WTC11 (cell line): Measurements from ENCODE around the gene CACNA2D3. TPM values are rescaled to one million over a fixed set of nuclear protein-coding genes. Genes with fewer than 3 reads are reported as not detected.

ENCODE experiments used
- ATAC-seq: fragments of 200-7000 bp; cut with Tn5 transposase; 2 replicates; pipeline ENCODE4 v1.10.0; 2021; ENCODE audit warnings: mild to moderate bottlenecking, moderate library complexity
- CTCF ChIA-PET: fragments of 300-600 bp; sonication (Branson Sonifier 250); formaldehyde crosslinking; loops from one replicate; lab custom pipeline; 2021; ENCODE audit warnings: antibody characterized with exemption; lab: Charles Lee
- POLR2A ChIA-PET: fragments of 350-600 bp; sonication (Branson Sonifier 250); formaldehyde crosslinking; loops from one replicate; lab custom pipeline; 2021; ENCODE audit warnings: antibody characterized with exemption; lab: Charles Lee
- DNase-seq: peaks from one replicate; pipeline ENCODE4 v3.0.0; 2021; ENCODE audit warnings: low spot score
- H3K27ac Mint-ChIP-seq: 2 replicates; pipeline ENCODE4 v1.8.0; 2021; ENCODE audit warnings: mixed read lengths
- H3K27me3 Mint-ChIP-seq: 2 replicates; pipeline ENCODE4 v1.8.0; 2021; ENCODE audit warnings: low read depth, mild to moderate bottlenecking, moderate library complexity, mixed read lengths
- H3K36me3 Mint-ChIP-seq: 2 replicates; pipeline ENCODE4 v1.8.0; 2021; ENCODE audit warnings: mixed read lengths
- H3K4me1 Mint-ChIP-seq: 2 replicates; pipeline ENCODE4 v1.8.0; 2022; ENCODE audit warnings: mixed read lengths
- H3K4me3 Mint-ChIP-seq: 2 replicates; pipeline ENCODE4 v1.8.0; 2021; ENCODE audit warnings: mild to moderate bottlenecking, moderate library complexity, mixed read lengths
- H3K9me3 Mint-ChIP-seq: 2 replicates; pipeline ENCODE4 v1.8.0; 2021; ENCODE audit warnings: mixed read lengths
- FOXP1 ChIP-seq: sonication (generic); formaldehyde crosslinking; IDR thresholded peaks from 2 replicates; pipeline ENCODE4 v1.8.0; 2022; ENCODE audit warnings: missing genetic modification reagents, mild to moderate bottlenecking, moderate library complexity, borderline replicate concordance
- GABPB1 ChIP-seq: sonication (generic); formaldehyde crosslinking; IDR thresholded peaks from 2 replicates; pipeline ENCODE4 v1.8.1; 2023; ENCODE audit warnings: mild to moderate bottlenecking, missing genetic modification reagents
- IRF2 ChIP-seq: sonication (generic); formaldehyde crosslinking; IDR thresholded peaks from 2 replicates; pipeline ENCODE4 v1.8.0; 2022; ENCODE audit warnings: low read depth, missing genetic modification reagents, borderline replicate concordance
- OVOL2 ChIP-seq: fragments of 250-450 bp; sonication (Bioruptor Pico); IDR thresholded peaks from 2 replicates; pipeline ENCODE4 v1.9.0; 2021; ENCODE audit warnings: mild to moderate bottlenecking, borderline replicate concordance
- SMAD3 ChIP-seq: sonication (generic); formaldehyde crosslinking; IDR thresholded peaks from 2 replicates; pipeline ENCODE4 v1.8.0; 2022; ENCODE audit warnings: missing genetic modification reagents, mild to moderate bottlenecking, borderline replicate concordance
- SP1 ChIP-seq: sonication (generic); formaldehyde crosslinking; conservative IDR thresholded peaks from 2 replicates; pipeline ENCODE4 v1.8.1; 2022; ENCODE audit warnings: missing genetic modification reagents
- TEAD1 ChIP-seq: sonication (generic); formaldehyde crosslinking; IDR thresholded peaks from 2 replicates; pipeline ENCODE4 v1.8.0; 2022; ENCODE audit warnings: mild to moderate bottlenecking, missing genetic modification reagents
- TP53 ChIP-seq: sonication (generic); formaldehyde crosslinking; IDR thresholded peaks from 2 replicates; pipeline ENCODE4 v1.8.1; 2023; ENCODE audit warnings: mild to moderate bottlenecking, missing genetic modification reagents
- ZNF138 ChIP-seq: sonication (generic); formaldehyde crosslinking; conservative IDR thresholded peaks from 2 replicates; pipeline ENCODE4 v1.8.1; 2022; ENCODE audit warnings: mild to moderate bottlenecking, moderate library complexity, missing genetic modification reagents
- ZNF232 ChIP-seq: sonication (generic); formaldehyde crosslinking; IDR thresholded peaks from 2 replicates; pipeline ENCODE4 v1.8.0; 2022; ENCODE audit warnings: mild to moderate bottlenecking, missing genetic modification reagents
- total RNA-seq: library from RNA; stranded (reverse); gene quantifications from 3 replicates; pipeline ENCODE4 v1.2.3, GENCODE V29; 2021
- TF ChIP-seq, protein P1 (sequence below): sonication (generic); formaldehyde crosslinking; IDR thresholded peaks from 2 replicates; pipeline ENCODE4 v1.8.0; 2022; ENCODE audit warnings: mild to moderate bottlenecking, missing genetic modification reagents
- TF ChIP-seq, protein P2 (sequence below): fragments of 200-600 bp; IDR thresholded peaks from 2 replicates; pipeline ENCODE4 v1.8.0; 2022; ENCODE audit warnings: antibody characterized with exemption
- TF ChIP-seq, protein P3 (sequence below): sonication (generic); formaldehyde crosslinking; IDR thresholded peaks from 2 replicates; pipeline ENCODE4 v1.8.1; 2022; ENCODE audit warnings: mild to moderate bottlenecking, moderate library complexity, missing genetic modification reagents
- TF ChIP-seq, protein P4 (sequence below): sonication (generic); formaldehyde crosslinking; IDR thresholded peaks from 2 replicates; pipeline ENCODE4 v1.8.1; 2023; ENCODE audit warnings: mild to moderate bottlenecking, moderate library complexity, missing genetic modification reagents
- TF ChIP-seq, protein P5 (sequence below): fragments of 250-450 bp; sonication (Bioruptor Pico); conservative IDR thresholded peaks from 2 replicates; pipeline ENCODE4 v1.9.0; 2021; ENCODE audit warnings: mild to moderate bottlenecking
- TF ChIP-seq, protein P6 (sequence below): sonication (generic); formaldehyde crosslinking; IDR thresholded peaks from 2 replicates; pipeline ENCODE4 v1.8.0; 2023; ENCODE audit warnings: mild to moderate bottlenecking, missing genetic modification reagents
- TF ChIP-seq, protein P7 (sequence below): fragments of 250-450 bp; sonication (Bioruptor Pico); IDR thresholded peaks from 2 replicates; pipeline ENCODE4 v1.8.0; 2021; ENCODE audit warnings: mild to moderate bottlenecking
- TF ChIP-seq, protein P8 (sequence below): sonication (generic); formaldehyde crosslinking; IDR thresholded peaks from 2 replicates; pipeline ENCODE4 v1.8.0; 2022; ENCODE audit warnings: mild to moderate bottlenecking, missing genetic modification reagents
- TF ChIP-seq, protein P9 (sequence below): sonication (generic); formaldehyde crosslinking; IDR thresholded peaks from 2 replicates; pipeline ENCODE4 v1.8.1; 2022; ENCODE audit warnings: low read depth, mild to moderate bottlenecking, moderate library complexity, missing genetic modification reagents, borderline replicate concordance

Gene CACNA2D3
- total RNA-seq, 1 experiment from 2014 or later: 5.0 TPM

DNA sequence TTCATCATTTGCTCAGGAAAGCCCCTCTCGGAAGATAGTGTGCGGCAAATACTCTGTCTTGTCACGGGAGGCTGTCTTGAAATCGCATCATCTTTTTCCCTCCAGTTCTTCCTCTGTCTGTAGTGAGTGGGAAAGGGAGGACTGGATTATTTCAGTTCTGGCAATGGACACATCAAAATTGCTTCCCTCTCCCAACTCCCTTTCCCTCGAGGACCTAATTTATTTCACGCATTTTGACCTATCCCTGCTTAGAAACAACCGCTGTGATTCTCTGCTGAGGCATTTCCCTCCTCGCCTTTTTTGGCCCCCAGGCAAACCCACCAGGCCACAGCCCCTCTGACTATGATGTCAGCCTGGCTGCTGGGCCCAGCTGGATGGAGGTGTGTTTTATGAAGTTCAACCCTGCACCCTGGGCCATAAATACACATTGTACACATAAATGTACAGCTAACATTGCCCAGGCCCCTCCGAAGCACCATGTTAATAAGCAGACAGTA lies 944.2 kb downstream of the CACNA2D3 start:
- Mint-ChIP-seq H3K4me3 (no peak overlapping the region), H3K36me3 (no peaks in the 10 kb centered on the region), H3K27me3 (peaks cover 28% of the 10 kb centered on the region), H3K4me1 (peaks cover 28% of the 10 kb centered on the region)
- POLR2A ChIA-PET: no interaction called here
- TF ChIP-seq GABPB1 (CRISPR knock-in tag) (no peak), SMAD3 (CRISPR knock-in tag) (no peak), TP53 (CRISPR knock-in tag) (no peak), ZNF138 (CRISPR knock-in tag) (no peak), SP1 (CRISPR knock-in tag) (no peak), TEAD1 (CRISPR knock-in tag) (no peak), IRF2 (CRISPR knock-in tag) (no peak), FOXP1 (CRISPR knock-in tag) (no peak), ZNF232 (CRISPR knock-in tag) (no peak), OVOL2 (CRISPR knock-in tag) (no peak)
- TF ChIP-seq, protein P1, sequence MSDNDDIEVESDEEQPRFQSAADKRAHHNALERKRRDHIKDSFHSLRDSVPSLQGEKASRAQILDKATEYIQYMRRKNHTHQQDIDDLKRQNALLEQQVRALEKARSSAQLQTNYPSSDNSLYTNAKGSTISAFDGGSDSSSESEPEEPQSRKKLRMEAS (CRISPR knock-in tag): no peak
- TF ChIP-seq, protein P2, sequence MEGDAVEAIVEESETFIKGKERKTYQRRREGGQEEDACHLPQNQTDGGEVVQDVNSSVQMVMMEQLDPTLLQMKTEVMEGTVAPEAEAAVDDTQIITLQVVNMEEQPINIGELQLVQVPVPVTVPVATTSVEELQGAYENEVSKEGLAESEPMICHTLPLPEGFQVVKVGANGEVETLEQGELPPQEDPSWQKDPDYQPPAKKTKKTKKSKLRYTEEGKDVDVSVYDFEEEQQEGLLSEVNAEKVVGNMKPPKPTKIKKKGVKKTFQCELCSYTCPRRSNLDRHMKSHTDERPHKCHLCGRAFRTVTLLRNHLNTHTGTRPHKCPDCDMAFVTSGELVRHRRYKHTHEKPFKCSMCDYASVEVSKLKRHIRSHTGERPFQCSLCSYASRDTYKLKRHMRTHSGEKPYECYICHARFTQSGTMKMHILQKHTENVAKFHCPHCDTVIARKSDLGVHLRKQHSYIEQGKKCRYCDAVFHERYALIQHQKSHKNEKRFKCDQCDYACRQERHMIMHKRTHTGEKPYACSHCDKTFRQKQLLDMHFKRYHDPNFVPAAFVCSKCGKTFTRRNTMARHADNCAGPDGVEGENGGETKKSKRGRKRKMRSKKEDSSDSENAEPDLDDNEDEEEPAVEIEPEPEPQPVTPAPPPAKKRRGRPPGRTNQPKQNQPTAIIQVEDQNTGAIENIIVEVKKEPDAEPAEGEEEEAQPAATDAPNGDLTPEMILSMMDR: no peak
- TF ChIP-seq, protein P3, sequence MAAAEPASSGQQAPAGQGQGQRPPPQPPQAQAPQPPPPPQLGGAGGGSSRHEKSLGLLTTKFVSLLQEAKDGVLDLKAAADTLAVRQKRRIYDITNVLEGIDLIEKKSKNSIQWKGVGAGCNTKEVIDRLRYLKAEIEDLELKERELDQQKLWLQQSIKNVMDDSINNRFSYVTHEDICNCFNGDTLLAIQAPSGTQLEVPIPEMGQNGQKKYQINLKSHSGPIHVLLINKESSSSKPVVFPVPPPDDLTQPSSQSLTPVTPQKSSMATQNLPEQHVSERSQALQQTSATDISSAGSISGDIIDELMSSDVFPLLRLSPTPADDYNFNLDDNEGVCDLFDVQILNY (CRISPR knock-in tag): no peak
- TF ChIP-seq, protein P4, sequence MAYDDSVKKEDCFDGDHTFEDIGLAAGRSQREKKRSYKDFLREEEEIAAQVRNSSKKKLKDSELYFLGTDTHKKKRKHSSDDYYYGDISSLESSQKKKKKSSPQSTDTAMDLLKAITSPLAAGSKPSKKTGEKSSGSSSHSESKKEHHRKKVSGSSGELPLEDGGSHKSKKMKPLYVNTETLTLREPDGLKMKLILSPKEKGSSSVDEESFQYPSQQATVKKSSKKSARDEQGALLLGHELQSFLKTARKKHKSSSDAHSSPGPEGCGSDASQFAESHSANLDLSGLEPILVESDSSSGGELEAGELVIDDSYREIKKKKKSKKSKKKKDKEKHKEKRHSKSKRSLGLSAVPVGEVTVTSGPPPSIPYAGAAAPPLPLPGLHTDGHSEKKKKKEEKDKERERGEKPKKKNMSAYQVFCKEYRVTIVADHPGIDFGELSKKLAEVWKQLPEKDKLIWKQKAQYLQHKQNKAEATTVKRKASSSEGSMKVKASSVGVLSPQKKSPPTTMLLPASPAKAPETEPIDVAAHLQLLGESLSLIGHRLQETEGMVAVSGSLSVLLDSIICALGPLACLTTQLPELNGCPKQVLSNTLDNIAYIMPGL: no peak
- TF ChIP-seq, protein P5, sequence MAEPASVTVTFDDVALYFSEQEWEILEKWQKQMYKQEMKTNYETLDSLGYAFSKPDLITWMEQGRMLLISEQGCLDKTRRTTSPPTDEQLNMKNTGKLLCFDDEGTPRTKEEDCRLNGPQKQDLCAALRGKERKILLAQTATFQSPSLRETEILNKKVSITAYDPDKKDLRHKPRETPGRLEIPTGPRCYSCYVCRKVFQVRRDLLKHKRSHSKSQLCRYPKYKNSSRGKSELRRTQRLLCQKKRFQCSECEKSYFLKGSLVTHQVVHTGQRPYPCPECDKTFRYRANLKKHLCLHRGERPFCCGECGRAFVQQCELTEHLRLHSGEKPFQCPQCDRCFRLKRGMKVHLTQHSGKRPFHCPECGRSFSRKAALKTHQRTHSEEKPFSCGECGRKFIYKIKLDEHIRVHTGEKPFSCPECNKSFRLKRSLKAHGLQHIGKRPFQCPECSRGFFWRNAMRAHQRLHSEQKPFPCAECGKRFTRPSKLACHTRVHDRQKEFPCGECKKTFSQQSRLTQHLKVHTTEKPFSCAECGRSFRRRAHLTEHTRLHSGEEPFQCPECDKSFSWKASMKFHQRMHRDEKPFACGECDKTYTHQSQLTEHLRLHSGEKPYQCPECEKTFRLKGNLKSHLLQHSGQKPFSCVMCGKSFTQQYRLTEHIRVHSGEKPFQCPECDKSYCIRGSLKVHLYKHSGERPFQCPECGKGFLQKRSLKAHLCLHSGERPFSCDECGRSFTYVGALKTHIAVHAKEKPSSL (CRISPR knock-in tag): no peak
- TF ChIP-seq, protein P6, sequence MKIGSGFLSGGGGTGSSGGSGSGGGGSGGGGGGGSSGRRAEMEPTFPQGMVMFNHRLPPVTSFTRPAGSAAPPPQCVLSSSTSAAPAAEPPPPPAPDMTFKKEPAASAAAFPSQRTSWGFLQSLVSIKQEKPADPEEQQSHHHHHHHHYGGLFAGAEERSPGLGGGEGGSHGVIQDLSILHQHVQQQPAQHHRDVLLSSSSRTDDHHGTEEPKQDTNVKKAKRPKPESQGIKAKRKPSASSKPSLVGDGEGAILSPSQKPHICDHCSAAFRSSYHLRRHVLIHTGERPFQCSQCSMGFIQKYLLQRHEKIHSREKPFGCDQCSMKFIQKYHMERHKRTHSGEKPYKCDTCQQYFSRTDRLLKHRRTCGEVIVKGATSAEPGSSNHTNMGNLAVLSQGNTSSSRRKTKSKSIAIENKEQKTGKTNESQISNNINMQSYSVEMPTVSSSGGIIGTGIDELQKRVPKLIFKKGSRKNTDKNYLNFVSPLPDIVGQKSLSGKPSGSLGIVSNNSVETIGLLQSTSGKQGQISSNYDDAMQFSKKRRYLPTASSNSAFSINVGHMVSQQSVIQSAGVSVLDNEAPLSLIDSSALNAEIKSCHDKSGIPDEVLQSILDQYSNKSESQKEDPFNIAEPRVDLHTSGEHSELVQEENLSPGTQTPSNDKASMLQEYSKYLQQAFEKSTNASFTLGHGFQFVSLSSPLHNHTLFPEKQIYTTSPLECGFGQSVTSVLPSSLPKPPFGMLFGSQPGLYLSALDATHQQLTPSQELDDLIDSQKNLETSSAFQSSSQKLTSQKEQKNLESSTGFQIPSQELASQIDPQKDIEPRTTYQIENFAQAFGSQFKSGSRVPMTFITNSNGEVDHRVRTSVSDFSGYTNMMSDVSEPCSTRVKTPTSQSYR (CRISPR knock-in tag): no peak
- TF ChIP-seq, protein P7, sequence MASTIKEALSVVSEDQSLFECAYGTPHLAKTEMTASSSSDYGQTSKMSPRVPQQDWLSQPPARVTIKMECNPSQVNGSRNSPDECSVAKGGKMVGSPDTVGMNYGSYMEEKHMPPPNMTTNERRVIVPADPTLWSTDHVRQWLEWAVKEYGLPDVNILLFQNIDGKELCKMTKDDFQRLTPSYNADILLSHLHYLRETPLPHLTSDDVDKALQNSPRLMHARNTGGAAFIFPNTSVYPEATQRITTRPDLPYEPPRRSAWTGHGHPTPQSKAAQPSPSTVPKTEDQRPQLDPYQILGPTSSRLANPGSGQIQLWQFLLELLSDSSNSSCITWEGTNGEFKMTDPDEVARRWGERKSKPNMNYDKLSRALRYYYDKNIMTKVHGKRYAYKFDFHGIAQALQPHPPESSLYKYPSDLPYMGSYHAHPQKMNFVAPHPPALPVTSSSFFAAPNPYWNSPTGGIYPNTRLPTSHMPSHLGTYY (CRISPR knock-in tag): no peak
- TF ChIP-seq, protein P8, sequence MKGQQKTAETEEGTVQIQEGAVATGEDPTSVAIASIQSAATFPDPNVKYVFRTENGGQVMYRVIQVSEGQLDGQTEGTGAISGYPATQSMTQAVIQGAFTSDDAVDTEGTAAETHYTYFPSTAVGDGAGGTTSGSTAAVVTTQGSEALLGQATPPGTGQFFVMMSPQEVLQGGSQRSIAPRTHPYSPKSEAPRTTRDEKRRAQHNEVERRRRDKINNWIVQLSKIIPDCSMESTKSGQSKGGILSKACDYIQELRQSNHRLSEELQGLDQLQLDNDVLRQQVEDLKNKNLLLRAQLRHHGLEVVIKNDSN (CRISPR knock-in tag): no peak
- TF ChIP-seq, protein P9, sequence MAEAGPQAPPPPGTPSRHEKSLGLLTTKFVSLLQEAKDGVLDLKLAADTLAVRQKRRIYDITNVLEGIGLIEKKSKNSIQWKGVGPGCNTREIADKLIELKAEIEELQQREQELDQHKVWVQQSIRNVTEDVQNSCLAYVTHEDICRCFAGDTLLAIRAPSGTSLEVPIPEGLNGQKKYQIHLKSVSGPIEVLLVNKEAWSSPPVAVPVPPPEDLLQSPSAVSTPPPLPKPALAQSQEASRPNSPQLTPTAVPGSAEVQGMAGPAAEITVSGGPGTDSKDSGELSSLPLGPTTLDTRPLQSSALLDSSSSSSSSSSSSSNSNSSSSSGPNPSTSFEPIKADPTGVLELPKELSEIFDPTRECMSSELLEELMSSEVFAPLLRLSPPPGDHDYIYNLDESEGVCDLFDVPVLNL (CRISPR knock-in tag): no peak
- TF ChIP-seq, all 79 proteins: peak for 0
- Mint-ChIP-seq H3K9me3 (no peaks in the 10 kb centered on the region), H3K27ac (no peak overlapping the region)
- ATAC-seq (no peak), DNase-seq (no peak)
- CTCF ChIA-PET: no interaction called here
